Stimulated activated CD4-positive, alpha-beta T cell treated with anti-CD3 and anti-CD28 coated beads, Interleukin-15, amount 100 ng/mL, for 1 hour (primary cell): ENCODE results near the gene EHD4.

Source experiments
- DNase-seq, 2 donors: peaks; one replicate each; pipeline ENCODE4 v3.0.0-alpha.2; 2020; ENCODE audit warnings: low read depth in 1 of 2, low spot score in 1 of 2

The EHD4 gene

GRCh38 chr15:41958002-41958420 is 14.3 kb downstream of the EHD4 start:
- DNase-seq, result no peak

GRCh38 chr15:41957021-41957897 is 15.1 kb downstream of the EHD4 start:
- DNase-seq, result no peak

GRCh38 chr15:41955807-41956525 is 16.4 kb downstream of the EHD4 start:
- no peak for DNase-seq

- DNase-seq, result no peak
Observed at GRCh38 chr15:41955100-41955499, 17.3 kb downstream of the EHD4 start.

- DNase-seq, result no peak
Observed at GRCh38 chr15:41954036-41954435, 18.3 kb downstream of the EHD4 start.

- DNase-seq, result no peak
Observed at GRCh38 chr15:41952013-41952563, 20.3 kb downstream of the EHD4 start.

- no peak for DNase-seq
Observed at GRCh38 chr15:41951571-41951970, 20.8 kb downstream of the EHD4 start.

- no peak for DNase-seq
Observed at GRCh38 chr15:41950489-41950888, 21.9 kb downstream of the EHD4 start.

- DNase-seq, result no peak
Observed at GRCh38 chr15:41950127-41950483, 22.3 kb downstream of the EHD4 start.

GRCh38 chr15:41949401-41950126 is 22.8 kb downstream of the EHD4 start:
- no peak for DNase-seq

GRCh38 chr15:41948490-41948889 is 23.9 kb downstream of the EHD4 start:
- no peak for DNase-seq

DNA sequence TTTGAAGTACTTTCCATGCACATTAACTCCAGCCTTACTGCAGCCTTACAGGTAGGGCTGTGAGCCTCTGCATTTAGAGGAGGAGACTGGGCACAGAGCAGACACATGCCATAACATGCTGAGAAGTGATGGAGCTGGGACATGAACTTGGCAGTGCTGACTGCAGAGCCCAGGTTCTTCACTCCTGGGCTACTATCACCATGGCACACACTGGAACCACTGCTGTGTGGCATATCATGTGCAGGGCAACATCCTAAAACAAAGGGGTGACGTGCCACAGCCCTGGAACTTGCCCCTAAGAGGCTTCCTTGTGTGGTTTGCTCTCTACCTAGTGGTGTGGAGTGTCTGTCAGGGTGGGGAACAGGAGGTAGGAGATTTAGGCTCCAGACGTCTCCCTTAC is 25.4 kb downstream of the EHD4 start:
- DNase-seq, result no peak

- DNase-seq, result no peak
Observed at GRCh38 chr15:41945731-41946130, 26.6 kb downstream of the EHD4 start.

DNA sequence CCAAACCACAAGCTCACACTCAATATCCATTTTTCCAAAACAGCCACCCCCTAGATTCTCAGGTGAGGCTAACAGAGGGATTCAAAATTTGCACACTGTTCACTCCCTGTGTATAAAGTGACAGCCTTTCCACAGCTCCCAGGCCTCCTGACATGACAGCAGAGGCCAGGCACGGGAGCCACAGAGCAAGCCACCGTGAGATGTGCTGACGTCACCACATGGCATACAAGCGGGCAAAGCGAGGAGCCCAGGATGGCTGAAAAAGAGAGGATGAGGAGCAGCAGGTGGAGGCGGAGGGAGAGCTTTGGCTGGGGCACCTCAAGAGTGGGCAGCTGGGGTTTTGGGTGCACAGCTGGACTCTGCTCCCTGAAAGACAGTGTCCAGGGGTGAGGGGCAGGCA is 27.1 kb downstream of the EHD4 start:
- DNase-seq, result no peak

DNA sequence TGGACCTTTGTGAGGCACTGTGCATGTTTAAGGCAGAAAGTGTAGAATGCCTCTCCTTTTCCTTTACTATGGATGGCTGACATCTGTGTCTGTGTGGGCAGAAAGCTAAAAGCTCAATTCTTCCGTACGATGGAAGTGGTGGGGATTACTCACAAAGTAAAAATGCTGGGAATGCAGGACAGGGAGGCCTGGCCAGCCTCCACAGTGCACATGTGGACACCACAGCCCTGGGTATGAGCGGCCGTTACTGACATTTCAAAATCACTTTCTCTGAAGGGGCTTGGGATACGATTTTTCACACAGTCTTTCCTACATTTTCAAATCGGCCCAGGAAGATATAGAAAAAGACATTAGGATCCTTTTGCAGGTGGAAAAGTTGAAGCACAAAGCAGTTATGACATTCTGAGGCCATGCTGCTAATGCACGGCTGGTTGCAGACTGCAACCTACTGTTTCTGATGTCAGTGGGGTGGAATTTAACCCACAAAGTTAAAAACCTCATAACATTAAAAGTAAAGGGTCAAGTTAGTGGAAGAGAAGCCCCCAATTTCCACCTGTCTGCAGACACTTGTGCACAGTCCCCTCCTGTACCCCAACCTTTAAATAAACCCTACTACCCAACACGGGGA is 27.9 kb downstream of the EHD4 start:
- DNase-seq, result no peak

DNA sequence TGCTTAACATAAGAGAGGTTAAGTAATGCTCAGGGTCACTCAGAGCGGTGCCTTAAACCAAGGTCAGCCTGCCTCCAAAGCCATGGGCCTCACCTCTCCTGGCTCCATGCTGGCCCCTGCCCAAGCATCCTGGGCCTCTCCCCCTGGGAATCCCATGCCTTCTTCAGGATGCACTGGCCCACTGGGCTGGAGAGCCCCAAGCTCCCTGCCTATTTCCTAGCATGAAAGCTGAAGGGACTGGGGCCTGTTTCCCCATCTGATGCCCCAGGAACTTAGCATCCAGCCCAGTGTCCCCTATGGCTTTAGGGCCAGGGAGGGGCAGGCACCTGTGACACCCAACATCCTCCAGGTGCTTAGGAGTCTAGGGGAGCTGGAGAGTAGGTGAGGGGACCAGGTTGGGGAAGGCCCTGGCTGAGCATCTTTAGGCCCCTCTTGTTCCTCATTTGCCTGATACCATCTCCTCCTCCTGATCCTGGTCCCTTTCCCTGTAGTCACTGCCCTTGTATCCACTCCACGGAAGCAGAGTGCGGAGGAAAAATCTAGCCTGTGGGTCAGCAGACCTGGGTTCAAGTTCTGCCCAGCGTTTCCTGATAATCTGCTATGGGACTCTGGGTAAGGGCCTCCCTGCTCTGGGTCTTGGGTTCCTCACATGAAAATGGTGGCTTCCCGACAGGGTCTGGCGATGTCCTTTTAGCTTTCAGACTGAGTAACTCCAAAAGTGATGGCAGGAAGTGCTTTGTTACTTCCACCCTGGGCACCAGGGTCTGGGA is 28.6 kb downstream of the EHD4 start:
- DNase-seq, result no peak

GRCh38 chr15:41942886-41943285 is 29.5 kb downstream of the EHD4 start:
- no peak for DNase-seq

DNA sequence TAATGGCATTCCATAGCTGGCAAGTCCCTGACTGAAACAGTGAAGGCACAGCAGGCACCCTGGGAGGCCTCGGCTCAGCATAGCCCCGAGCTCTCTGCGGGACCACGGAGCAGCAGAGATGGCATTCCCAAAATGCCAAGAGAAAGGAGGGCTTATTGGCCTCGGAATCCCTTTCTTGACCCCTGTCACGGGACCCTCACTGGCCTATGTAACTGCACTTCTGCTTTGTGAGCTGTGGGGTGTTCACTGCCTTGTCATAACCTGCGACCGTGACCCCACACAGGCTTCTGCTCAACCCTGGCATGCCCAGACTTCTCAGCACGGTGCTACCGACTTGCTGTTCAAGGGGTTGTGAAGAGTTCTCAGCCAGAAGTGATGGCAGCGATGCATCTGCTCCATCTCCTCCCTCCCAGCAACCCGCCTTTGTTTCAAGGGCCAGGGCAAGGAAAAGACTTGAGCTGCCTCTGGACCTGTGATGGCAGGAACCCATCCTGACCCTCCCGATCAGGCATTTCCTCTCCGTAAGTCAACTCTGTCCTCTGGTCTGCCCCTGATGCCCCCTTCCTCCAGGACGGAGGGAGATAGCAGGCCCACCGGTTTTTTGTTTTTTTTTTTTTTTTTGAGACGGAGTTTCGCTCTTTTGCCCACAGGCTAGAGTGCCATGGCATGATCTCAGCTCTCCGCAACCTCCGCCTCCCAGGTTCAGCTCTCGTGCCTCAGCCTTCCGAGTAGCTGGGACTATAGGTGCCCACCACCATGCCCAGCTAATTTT is 30.5 kb downstream of the EHD4 start:
- DNase-seq, result no peak

DNA sequence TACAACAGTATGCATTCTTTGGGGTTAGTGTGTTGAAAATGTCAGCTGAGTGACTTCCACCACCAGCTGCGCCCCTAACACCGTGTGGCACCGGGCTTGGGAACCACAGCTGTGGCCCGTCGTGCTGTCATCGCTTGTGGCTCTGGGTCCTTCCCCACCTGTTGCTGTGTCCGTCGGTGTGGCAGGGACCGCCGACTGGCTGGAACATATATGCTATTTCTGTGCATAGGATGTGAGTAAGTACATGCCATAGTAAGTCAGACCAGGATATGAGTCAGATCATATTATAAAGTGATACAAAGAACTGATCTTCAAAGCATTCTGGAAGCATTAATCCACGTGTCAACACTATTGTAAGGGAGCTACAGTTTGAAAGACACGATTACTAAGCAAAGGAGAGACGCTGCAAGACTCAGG is 31.9 kb downstream of the EHD4 start:
- peak in 1 of 2 donors; percentile 20 for DNase-seq

DNA sequence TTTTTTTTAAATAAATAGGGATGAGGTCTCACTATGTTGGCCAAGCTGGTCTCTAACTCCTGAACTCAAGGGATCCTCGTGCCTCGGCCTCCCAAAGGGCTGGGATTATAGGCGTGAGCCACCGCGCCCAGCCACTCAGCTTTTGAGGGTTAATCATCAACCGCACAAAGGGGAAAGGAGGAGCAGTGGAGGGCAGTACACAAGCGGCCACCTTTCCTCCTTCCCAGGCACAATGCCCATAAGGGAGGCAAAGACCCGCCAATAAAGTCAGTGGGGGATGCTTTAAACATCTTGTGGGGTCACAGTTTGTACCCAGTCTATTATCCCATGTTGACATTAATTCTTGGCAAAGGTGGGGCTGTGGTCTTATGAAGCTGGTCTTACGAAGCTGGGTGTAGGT is 32.4 kb downstream of the EHD4 start:
- DNase-seq, result no peak
